Prostate gland (tissue), 2 donors: ENCODE measurements around the gene FAM13B.

ENCODE experiments used
- POLR2A ChIP-seq: fragments of 450-650 bp; IDR thresholded peaks from one replicate; pipeline ENCODE4 v1.6.1; 2016; ENCODE audit warnings: antibody characterized with exemption, mild to moderate bottlenecking
- TF ChIP-seq, protein P1 (sequence below), 4 experiments: fragments of 200-600 bp in 2 of 4; fragments of 450-650 bp in 2 of 4; sonication (generic) in 2 of 4; IDR thresholded peaks; 1 replicate in 3 of 4; 2 replicates in 1 of 4; pipeline ENCODE4 v1.5.1; 2016 to 2019; ENCODE audit warnings: antibody characterized with exemption in 4 of 4, mild to moderate bottlenecking in 2 of 4, moderate library complexity in 2 of 4

DNA sequence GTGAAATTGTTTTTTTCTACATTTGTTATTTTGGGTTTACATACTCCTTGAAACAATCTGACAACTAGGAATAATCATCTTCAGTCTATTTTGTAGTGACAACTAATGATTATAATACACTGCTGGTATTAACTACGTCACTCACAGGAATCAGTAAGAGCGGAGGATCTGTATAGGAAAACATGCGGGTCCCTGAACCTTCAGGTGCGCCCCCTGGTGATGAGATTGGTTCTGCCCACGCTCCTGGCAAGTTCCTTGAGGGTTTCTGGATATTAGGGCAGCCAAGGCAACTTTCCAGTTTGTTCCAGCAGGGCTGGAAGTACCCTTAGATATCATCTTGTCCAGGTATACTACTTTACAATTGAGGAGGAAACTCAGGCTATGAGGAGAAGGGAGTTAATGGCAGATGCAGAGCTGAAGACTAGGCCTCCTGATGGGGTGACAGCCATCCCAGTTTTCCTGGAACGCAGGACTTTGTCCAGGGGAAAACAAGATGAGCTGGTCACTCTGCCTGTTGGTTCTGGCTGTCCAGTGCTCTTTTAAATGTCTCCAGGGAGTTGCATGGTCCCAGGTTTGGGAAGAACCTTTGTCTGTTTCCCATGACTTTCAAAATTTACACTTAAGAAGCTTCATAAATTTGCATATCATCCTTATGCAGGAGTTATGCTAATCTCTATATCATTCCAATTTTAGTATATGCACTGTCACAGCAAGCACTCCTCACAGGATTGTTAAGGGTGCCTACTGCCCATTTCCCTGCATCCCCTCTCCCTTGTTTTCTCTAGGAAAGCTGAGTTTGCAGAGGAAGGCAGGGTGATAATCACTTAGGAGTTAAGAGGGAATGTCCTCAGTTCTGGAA is 36.1 kb upstream of the FAM13B start:
- TF ChIP-seq, protein P1, sequence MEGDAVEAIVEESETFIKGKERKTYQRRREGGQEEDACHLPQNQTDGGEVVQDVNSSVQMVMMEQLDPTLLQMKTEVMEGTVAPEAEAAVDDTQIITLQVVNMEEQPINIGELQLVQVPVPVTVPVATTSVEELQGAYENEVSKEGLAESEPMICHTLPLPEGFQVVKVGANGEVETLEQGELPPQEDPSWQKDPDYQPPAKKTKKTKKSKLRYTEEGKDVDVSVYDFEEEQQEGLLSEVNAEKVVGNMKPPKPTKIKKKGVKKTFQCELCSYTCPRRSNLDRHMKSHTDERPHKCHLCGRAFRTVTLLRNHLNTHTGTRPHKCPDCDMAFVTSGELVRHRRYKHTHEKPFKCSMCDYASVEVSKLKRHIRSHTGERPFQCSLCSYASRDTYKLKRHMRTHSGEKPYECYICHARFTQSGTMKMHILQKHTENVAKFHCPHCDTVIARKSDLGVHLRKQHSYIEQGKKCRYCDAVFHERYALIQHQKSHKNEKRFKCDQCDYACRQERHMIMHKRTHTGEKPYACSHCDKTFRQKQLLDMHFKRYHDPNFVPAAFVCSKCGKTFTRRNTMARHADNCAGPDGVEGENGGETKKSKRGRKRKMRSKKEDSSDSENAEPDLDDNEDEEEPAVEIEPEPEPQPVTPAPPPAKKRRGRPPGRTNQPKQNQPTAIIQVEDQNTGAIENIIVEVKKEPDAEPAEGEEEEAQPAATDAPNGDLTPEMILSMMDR (IDR thresholded peaks at IDR 0.05): peak; percentile 26 to 74 (median 60)
- no peak for TF ChIP-seq POLR2A
